H1 (cell line): ENCODE measurements around the gene EPS8. TPM values are rescaled to one million over a fixed set of nuclear protein-coding genes. Genes with fewer than 3 reads are reported as not detected.

ENCODE experiments used
- CTCF ChIA-PET: fragments of 300-600 bp; sonication (Branson Sonifier 250); formaldehyde crosslinking; loops from one replicate; lab custom pipeline; 2021; ENCODE audit not compliant: partially characterized antibody; lab: Charles Lee
- POLR2A ChIA-PET: fragments of 300-600 bp; sonication (Branson Sonifier 250); formaldehyde crosslinking; loops from one replicate; lab custom pipeline; 2021; ENCODE audit warnings: inconsistent platforms; ENCODE audit not compliant: partially characterized antibody; lab: Charles Lee
- DNase-seq, 2 experiments: peaks; one replicate each; pipeline versions ENCODE4 v3.0.0 to v3.0.0-alpha.2; 2010 to 2022; ENCODE audit warnings: low spot score in 2 of 2, low read depth in 1 of 2, mixed read lengths in 1 of 2
- FAIRE-seq: peaks from 2 replicates; lab custom pipeline; 2011; peaks lifted over from hg19 to GRCh38; lab: Jason Lieb, UNC
- H2AFZ ChIP-seq: 2 replicates; pipeline ENCODE4 v1.8.1; 2012; ENCODE audit warnings: low read length, inconsistent platforms
- H2AK5ac ChIP-seq: 2 replicates; pipeline ENCODE4 v1.6.1; 2013; ENCODE audit warnings: low read depth, low read length
- H2BK120ac ChIP-seq: replicated peaks from 2 replicates; pipeline ENCODE3; 2013; ENCODE audit warnings: low read depth, low read length, inconsistent platforms
- H2BK12ac ChIP-seq: 2 replicates; pipeline ENCODE4 v1.6.1; 2013; ENCODE audit warnings: low read depth, low read length
- H2BK15ac ChIP-seq: 2 replicates; pipeline ENCODE4 v1.6.1; 2013; ENCODE audit warnings: low read length
- H2BK20ac ChIP-seq: 2 replicates; pipeline ENCODE4 v1.6.1; 2013; ENCODE audit warnings: low read length
- H2BK5ac ChIP-seq: 2 replicates; pipeline ENCODE4 v1.6.1; 2013; ENCODE audit warnings: low read depth, low read length
- H3K14ac ChIP-seq: 2 replicates; pipeline ENCODE4 v1.6.1; 2013; ENCODE audit warnings: inconsistent platforms; ENCODE audit not compliant: insufficient read length
- H3K18ac ChIP-seq: 2 replicates; pipeline ENCODE4 v1.6.1; 2013; ENCODE audit warnings: low read length; ENCODE audit errors: extremely low read depth
- H3K23ac ChIP-seq: 2 replicates; pipeline ENCODE4 v1.6.1; 2013; ENCODE audit warnings: inconsistent platforms; ENCODE audit not compliant: insufficient read length
- H3K23me2 ChIP-seq: 2 replicates; pipeline ENCODE4 v1.6.1; 2013; ENCODE audit warnings: low read depth, low read length
- H3K27ac ChIP-seq: 2 replicates; pipeline ENCODE4 v1.6.1; 2011; ENCODE audit warnings: low read depth, low read length, inconsistent platforms
- H3K27me3 ChIP-seq, 4 experiments: replicated peaks in 1 of 4; 1 replicate in 1 of 4; 2 replicates in 3 of 4; pipeline versions ENCODE4 v1.6.1 to v1.8.1; 2011 to 2013; ENCODE audit warnings: low read length in 3 of 4, mild to moderate bottlenecking in 3 of 4, inconsistent platforms in 2 of 4, mixed read lengths in 2 of 4, moderate library complexity in 1 of 4; ENCODE audit not compliant: control insufficient read depth in 3 of 4, insufficient read depth in 3 of 4; ENCODE audit errors: extremely low read depth in 1 of 4
- H3K36me3 ChIP-seq, 4 experiments: 2 replicates each; pipeline versions ENCODE4 v1.6.1 to v1.8.1; 2011 to 2013; ENCODE audit warnings: mild to moderate bottlenecking in 4 of 4, low read length in 3 of 4, moderate library complexity in 2 of 4, control low read depth in 1 of 4, inconsistent platforms in 1 of 4; ENCODE audit not compliant: insufficient read depth in 4 of 4, control insufficient read depth in 2 of 4
- H3K4ac ChIP-seq: replicated peaks from 2 replicates; pipeline ENCODE3; 2013; ENCODE audit warnings: low read length, low read depth, mixed read lengths, inconsistent platforms; ENCODE audit not compliant: insufficient read length
- H3K4me1 ChIP-seq, 4 experiments: replicated peaks in 1 of 4; 1 replicate in 1 of 4; 2 replicates in 3 of 4; pipeline versions ENCODE4 v1.6.1 to v1.8.1; 2011 to 2013; ENCODE audit warnings: low read length in 3 of 4, inconsistent platforms in 2 of 4, mixed read lengths in 1 of 4; ENCODE audit not compliant: insufficient read depth in 4 of 4, control insufficient read depth in 3 of 4
- H3K4me2 ChIP-seq, 2 experiments: 2 replicates each; pipeline versions ENCODE4 v1.6.1 to v1.8.1; 2011 to 2013; ENCODE audit warnings: low read depth in 2 of 2, low read length in 2 of 2, control low read depth in 1 of 2, inconsistent platforms in 1 of 2, mild to moderate bottlenecking in 1 of 2; ENCODE audit not compliant: insufficient read depth in 1 of 2
- H3K4me3 ChIP-seq, 4 experiments: fragments of 200-600, 300-600 bp in 1 of 4; sonication (generic), shearing (Covaris generic), sonication (Bioruptor Twin) in 1 of 4; 2 replicates each; pipeline versions ENCODE4 v1.5.1 to v1.8.1; 2011 to 2016; ENCODE audit warnings: low read length in 4 of 4, low read depth in 3 of 4, control low read depth in 2 of 4, inconsistent platforms in 2 of 4, mild to moderate bottlenecking in 2 of 4, mixed read lengths in 1 of 4, moderate library complexity in 1 of 4; ENCODE audit not compliant: insufficient read depth in 2 of 4; ENCODE audit errors: extremely low read depth in 1 of 4
- H3K56ac ChIP-seq: replicated peaks from 2 replicates; pipeline ENCODE3; 2013; ENCODE audit warnings: low read depth, mild to moderate bottlenecking, mixed read lengths, low read length, inconsistent platforms; ENCODE audit not compliant: insufficient read length
- H3K79me1 ChIP-seq: 2 replicates; pipeline ENCODE4 v1.6.1; 2013; ENCODE audit warnings: low read depth, low read length, control low read depth
- H3K79me2 ChIP-seq, 2 experiments: 2 replicates each; pipeline versions ENCODE4 v1.6.1 to v1.8.1; 2012 to 2013; ENCODE audit warnings: low read length in 2 of 2, mild to moderate bottlenecking in 2 of 2, inconsistent platforms in 1 of 2; ENCODE audit not compliant: insufficient read depth in 2 of 2, control insufficient read depth in 1 of 2
- H3K9ac ChIP-seq, 4 experiments: replicated peaks in 1 of 4; 1 replicate in 1 of 4; 2 replicates in 3 of 4; pipeline versions ENCODE4 v1.6.1 to v1.8.1; 2011 to 2013; ENCODE audit warnings: low read depth in 3 of 4, low read length in 3 of 4, control low read depth in 2 of 4, mild to moderate bottlenecking in 2 of 4, moderate library complexity in 2 of 4, inconsistent platforms in 1 of 4; ENCODE audit errors: extremely low read depth in 1 of 4
- H3K9me3 ChIP-seq, 2 experiments: 2 replicates each; pipeline versions ENCODE4 v1.6.1 to v1.8.1; 2012 to 2013; ENCODE audit warnings: mild to moderate bottlenecking in 2 of 2, moderate library complexity in 2 of 2, control low read depth in 1 of 2, inconsistent platforms in 1 of 2, low read depth in 1 of 2, low read length in 1 of 2, mixed read lengths in 1 of 2; ENCODE audit not compliant: insufficient read depth in 2 of 2
- H4K20me1 ChIP-seq, 2 experiments: replicated peaks in 1 of 2; 2 replicates each; pipeline versions ENCODE3 to v1.8.1; 2011 to 2013; ENCODE audit warnings: inconsistent platforms in 2 of 2, low read length in 2 of 2, mild to moderate bottlenecking in 1 of 2; ENCODE audit not compliant: insufficient read depth in 2 of 2, control insufficient read depth in 1 of 2
- H4K5ac ChIP-seq: 2 replicates; pipeline ENCODE4 v1.6.1; 2013; ENCODE audit warnings: low read length, low read depth, mixed read lengths, inconsistent platforms; ENCODE audit not compliant: insufficient read length
- H4K8ac ChIP-seq: 2 replicates; pipeline ENCODE4 v1.8.0; 2013; ENCODE audit warnings: mild to moderate bottlenecking, moderate library complexity, low read length, inconsistent platforms; ENCODE audit not compliant: insufficient read depth; ENCODE audit errors: extremely low read depth
- H4K91ac ChIP-seq: replicated peaks from 2 replicates; pipeline ENCODE3; 2013; ENCODE audit warnings: low read length, mixed read lengths, inconsistent platforms; ENCODE audit not compliant: insufficient read length
- ASH2L ChIP-seq: fragments of 200-600, 300-600 bp; sonication (generic); IDR thresholded peaks from one replicate; pipeline ENCODE4 v1.7.1; 2017; ENCODE audit warnings: low read length
- BACH1 ChIP-seq: IDR thresholded peaks from 2 replicates; pipeline ENCODE4 v1.6.1; 2012; ENCODE audit warnings: low read length, improper control_type of control experiment
- CBX5 ChIP-seq: fragments of 300-800, 300-1000 bp; sonication (generic); IDR thresholded peaks from 2 replicates; pipeline ENCODE4 v1.7.1; 2016; ENCODE audit warnings: antibody characterized with exemption, low read length, low read depth
- CHD2 ChIP-seq: IDR thresholded peaks from 2 replicates; pipeline ENCODE4 v1.6.1; 2012; ENCODE audit warnings: low read length, improper control_type of control experiment
- CTBP2 ChIP-seq: IDR thresholded peaks from 2 replicates; pipeline ENCODE4 v1.7.0; 2011; ENCODE audit warnings: borderline replicate concordance, mild to moderate bottlenecking, moderate library complexity, mixed read lengths, low read length; ENCODE audit not compliant: insufficient read depth, insufficient read length
- CTCF ChIP-seq, 3 experiments: IDR thresholded peaks; 1 replicate in 2 of 3; 2 replicates in 1 of 3; pipeline versions ENCODE4 v1.5.1 to v1.6.1; 2011; ENCODE audit warnings: low read length in 3 of 3, mild to moderate bottlenecking in 3 of 3, inconsistent platforms in 2 of 3, low read depth in 1 of 3, moderate library complexity in 1 of 3; ENCODE audit not compliant: insufficient read depth in 1 of 3; ENCODE audit errors: control extremely low read depth in 1 of 3
- EZH2 ChIP-seq: fragments of 200-600 bp; sonication (generic); IDR thresholded peaks from 2 replicates; pipeline ENCODE4 v1.7.1; 2012; ENCODE audit warnings: low read depth, mild to moderate bottlenecking, moderate library complexity, low read length, inconsistent platforms; ENCODE audit not compliant: severe bottlenecking
- KDM5A ChIP-seq: fragments of 200-600 bp; IDR thresholded peaks from 2 replicates; pipeline ENCODE4 v1.7.1; 2012; ENCODE audit warnings: mild to moderate bottlenecking, low read length, inconsistent platforms, mixed read lengths
- NRF1 ChIP-seq: IDR thresholded peaks from 2 replicates; pipeline ENCODE4 v1.6.1; 2011; ENCODE audit warnings: mild to moderate bottlenecking, low read depth, low read length, improper control_type of control experiment
- SP2 ChIP-seq: IDR thresholded peaks from 2 replicates; pipeline ENCODE4 v1.6.1; 2012; ENCODE audit warnings: mild to moderate bottlenecking, low read length, inconsistent platforms
- SUZ12 ChIP-seq: fragments of 200-600 bp; sonication (generic); IDR thresholded peaks from 2 replicates; pipeline ENCODE4 v1.6.1; 2012; ENCODE audit warnings: mild to moderate bottlenecking, inconsistent platforms, low read length, moderate library complexity, mixed read lengths
- WGBS, 2 experiments: shearing (Covaris generic) in 1 of 2; methylation state at CpG; one replicate each; pipeline versions ENCODE4 v1.1.6 to v1.1.7; 2013 to 2015; ENCODE audit warnings: low lambda C conversion rate in 2 of 2, mixed read lengths in 2 of 2, inconsistent platforms in 1 of 2, low coverage in 1 of 2, missing lambda C conversion rate in 1 of 2; ENCODE audit not compliant: insufficient replicate concordance in 2 of 2, insufficient coverage in 1 of 2, insufficient read length in 1 of 2; ENCODE audit errors: extremely low coverage in 1 of 2, missing lambda C conversion rate in 1 of 2; 5-methylcytosine and 5-hydroxymethylcytosine counted together
- polyA plus RNA-seq, 7 experiments: library from polyadenylated mRNA; depleted of rRNA in 3 of 7; stranded (reverse) in 5 of 7; unstranded in 2 of 7; fragments of >200 nt in 5 of 7; fragments of 200-250 nt in 2 of 7; gene quantifications; 1 replicate in 5 of 7; 2 replicates in 1 of 7; 4 replicates in 1 of 7; pipeline versions ENCODE4 v1.2.1 to v1.2.3, GENCODE V29; 2011 to 2013; ENCODE audit warnings: missing spikeins in 2 of 7, mixed read lengths in 2 of 7
- total RNA-seq: library from RNA; stranded (reverse); fragmentation: NEBNext Ultra II Directional; extraction: Animal tissue kit (Norgen Biotek cat#: 25700); gene quantifications from 2 replicates; pipeline ENCODE4 v1.2.1, GENCODE V29; 2021

EPS8 gene
- total and polyA plus RNA-seq, 2 of the 8 experiments (the other 6 are each of a cell fraction or from before 2014, with no cell fraction given) = 3.0 to 4.6 TPM

- no peak overlapping the region for H2BK20ac ChIP-seq
- no peak overlapping the region for H2BK5ac ChIP-seq
- no peaks in the 10 kb centered on the region for H3K79me1 ChIP-seq
- no peaks in the 10 kb centered on the region for H3K9me3 ChIP-seq
- no peaks in the 10 kb centered on the region for H3K27me3 ChIP-seq
- H3K4me1 ChIP-seq = no peaks in the 10 kb centered on the region
- no peak overlapping the region for H2BK15ac ChIP-seq
- H2AK5ac ChIP-seq = no peak overlapping the region
- no peak overlapping the region for H2BK12ac ChIP-seq
- H3K23me2 ChIP-seq = no peaks in the 10 kb centered on the region; the same call in 1 of the 2 replicates
- POLR2A ChIA-PET = no interaction called here
- H4K20me1 ChIP-seq = no peaks in the 10 kb centered on the region
- H3K4me2 ChIP-seq = no peak overlapping the region
- no peak overlapping the region for H3K56ac ChIP-seq
- no peaks in the 10 kb centered on the region for H3K36me3 ChIP-seq
- no peak overlapping the region for H3K23ac ChIP-seq
- H3K4me3 ChIP-seq = no peak overlapping the region
- no peak overlapping the region for H3K4ac ChIP-seq
- 63% methylated on average over 5 of the region's 5 CpGs; no CpG with 5 or more reads in 1 of the 2 experiments for WGBS, 2 experiments
- no peak overlapping the region for H2AFZ ChIP-seq
- no peak overlapping the region for H3K27ac ChIP-seq
- H4K8ac ChIP-seq = no peak overlapping the region
- CTCF ChIA-PET = interaction anchor here (1.0 to 1.5 kb wide), 2 partner anchors 39 to 226 kb away, joined by 3 to 4 read pairs; no protein-coding TSS in a partner anchor
- DNase-seq = no peak
- no peak overlapping the region for H4K91ac ChIP-seq
- FAIRE-seq = no peak
- no peak overlapping the region for H3K18ac ChIP-seq
- no peak overlapping the region for H3K14ac ChIP-seq
- no peaks in the 10 kb centered on the region for H3K79me2 ChIP-seq
- H3K9ac ChIP-seq = no peak overlapping the region
- no peak overlapping the region for H4K5ac ChIP-seq
- H2BK120ac ChIP-seq = no peak overlapping the region
- TF ChIP-seq KDM5A (no peak), BACH1 (no peak), NRF1 (no peak), CHD2 (no peak), CTBP2 (no peak), ASH2L (no peak), CBX5 (no peak), EZH2 (no peak), SUZ12 (no peak), CTCF (IDR thresholded peaks at IDR 0.05; ENCODE audit: control extremely low read depth in 1 of 3, insufficient read depth in 1 of 3, low read depth in 1 of 3, low read length in 3 of 3) (no peak), SP2 (no peak)
Measured at GRCh38 chr12:15629108-15629507, 160.1 kb downstream of the EPS8 start.
